Measurements from ENCODE around the gene NKAIN2.
A peak's percentile ranks its signal among the peaks of the same experiment; 100 is the strongest.

Gene NKAIN2

GRCh38 chr6:124522335-124522734 is 718.7 kb downstream of the NKAIN2 start:
- no peak for DNase-seq (ENCODE audit: low read depth)
- TF ChIP-seq CTCF (conservative IDR thresholded peaks at IDR 0.05; ENCODE audit: control insufficient read depth, insufficient read depth, low read depth, low read length): no peak
- H3K4me3 ChIP-seq (ENCODE audit: control insufficient read depth, low read depth, low read length): no peak overlapping the region

GRCh38 chr6:124524491-124525200 is 721.0 kb downstream of the NKAIN2 start:
- no peak for TF ChIP-seq CTCF (conservative IDR thresholded peaks at IDR 0.05; ENCODE audit: control insufficient read depth, insufficient read depth, low read depth, low read length)

GRCh38 chr6:124530926-124531325 is 727.3 kb downstream of the NKAIN2 start:
- no peak for DNase-seq (ENCODE audit: low read depth)
- no peak overlapping the region for H3K4me3 ChIP-seq (ENCODE audit: control insufficient read depth, low read depth, low read length)
- TF ChIP-seq CTCF (conservative IDR thresholded peaks at IDR 0.05; ENCODE audit: control insufficient read depth, insufficient read depth, low read depth, low read length): no peak

More at GRCh38 chr6:124524491-124525200, 721.0 kb downstream of the NKAIN2 start:
- no peak overlapping the region for H3K4me3 ChIP-seq (ENCODE audit: control insufficient read depth, low read depth, low read length)
- DNase-seq (ENCODE audit: low read depth): no peak

- DNase-seq (ENCODE audit: low read depth): no peak
- TF ChIP-seq CTCF (conservative IDR thresholded peaks at IDR 0.05; ENCODE audit: control insufficient read depth, insufficient read depth, low read depth, low read length): no peak
- H3K4me3 ChIP-seq (ENCODE audit: control insufficient read depth, low read depth, low read length): no peak overlapping the region
These were observed 731.6 kb downstream of the NKAIN2 start for GRCh38 chr6:124535299-124535698.

- no peak for TF ChIP-seq CTCF (conservative IDR thresholded peaks at IDR 0.05; ENCODE audit: control insufficient read depth, insufficient read depth, low read depth, low read length)
- DNase-seq (ENCODE audit: low read depth): peak; percentile 30
- no peak overlapping the region for H3K4me3 ChIP-seq (ENCODE audit: control insufficient read depth, low read depth, low read length)
These were observed 732.1 kb downstream of the NKAIN2 start for GRCh38 chr6:124535746-124536145.

- no peak overlapping the region for H3K4me3 ChIP-seq (ENCODE audit: control insufficient read depth, low read depth, low read length)
- no peak for TF ChIP-seq CTCF (conservative IDR thresholded peaks at IDR 0.05; ENCODE audit: control insufficient read depth, insufficient read depth, low read depth, low read length)
- DNase-seq (ENCODE audit: low read depth): no peak
These were observed 732.6 kb downstream of the NKAIN2 start for GRCh38 chr6:124536157-124536841.

All from fibroblast of mammary gland (primary cell).